GM21529 (cell line): ENCODE data around the gene COPS2.
A peak's percentile ranks its signal among the peaks of the same experiment; 100 is the strongest.
"Not testable (repeated sequence)": the region's sequence is repeated elsewhere in the genome, so short reads cannot be mapped to it uniquely, and the experiment has no call there.

Experiments
- ATAC-seq: cut with Tn5 transposase; IDR thresholded peaks from one replicate; pipeline ENCODE4 v1.9.1; 2021; ENCODE audit not compliant: unreplicated experiment

Gene COPS2

DNA sequence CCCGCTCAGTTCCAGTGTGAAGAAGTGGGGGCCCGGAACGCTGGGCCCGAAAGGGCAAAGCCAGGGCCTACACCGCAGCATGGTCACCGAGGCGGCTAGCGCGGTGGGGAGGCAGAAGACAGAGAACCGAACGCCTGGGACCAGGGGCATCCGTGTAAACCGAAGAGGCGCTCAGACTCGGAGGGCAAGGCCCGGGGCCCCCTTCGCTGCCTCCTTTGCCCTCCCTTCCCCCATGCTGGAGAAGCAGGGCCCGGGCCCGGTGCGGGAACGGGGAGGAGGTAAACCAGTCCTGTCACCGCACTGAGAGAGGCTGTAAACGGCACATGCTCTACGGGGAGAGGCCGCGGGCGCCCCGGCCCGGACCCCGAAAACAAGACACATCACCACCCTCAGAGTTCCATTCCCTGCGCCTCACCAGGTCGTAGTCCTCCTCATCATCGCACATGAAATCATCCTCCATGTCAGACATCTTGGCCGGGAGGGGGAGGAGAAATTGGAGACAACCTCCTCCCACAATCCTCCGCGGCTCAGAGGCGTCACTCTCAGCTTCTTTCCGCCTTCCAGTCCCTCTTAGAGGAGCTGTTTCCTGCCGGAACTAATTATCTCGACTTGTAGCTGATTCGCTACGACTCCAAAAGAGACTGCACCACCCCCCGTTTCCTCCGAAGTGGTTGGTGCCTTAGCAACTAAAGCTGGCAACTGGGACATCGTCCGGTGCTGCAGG, at the start of gene COPS2:
COPS2 (minus strand) TSS at position 490 of the 724 bp plus-strand sequence; CDS start at position 469, 21 bp downstream.
- peak; percentile 91 for ATAC-seq

DNA sequence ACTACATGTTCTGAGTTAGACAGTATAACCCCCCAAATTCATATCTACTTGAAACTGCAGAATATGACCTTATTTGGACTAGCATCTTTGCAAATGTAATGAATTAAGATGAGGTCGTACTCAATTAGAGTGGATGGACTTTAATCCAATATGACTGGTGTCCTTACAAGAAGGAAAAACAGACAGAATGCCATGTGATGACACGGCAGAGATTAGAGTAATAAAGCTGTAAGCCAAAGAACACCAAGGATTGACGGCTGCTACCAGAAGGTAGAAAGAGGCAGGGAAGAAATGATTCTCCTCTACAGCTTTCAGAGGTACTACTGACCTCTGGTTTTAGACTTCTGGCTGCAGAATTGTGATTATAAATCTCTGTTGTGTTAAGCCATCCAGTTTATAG, 44.9 kb upstream of the COPS2 start:
- no peak for ATAC-seq

DNA sequence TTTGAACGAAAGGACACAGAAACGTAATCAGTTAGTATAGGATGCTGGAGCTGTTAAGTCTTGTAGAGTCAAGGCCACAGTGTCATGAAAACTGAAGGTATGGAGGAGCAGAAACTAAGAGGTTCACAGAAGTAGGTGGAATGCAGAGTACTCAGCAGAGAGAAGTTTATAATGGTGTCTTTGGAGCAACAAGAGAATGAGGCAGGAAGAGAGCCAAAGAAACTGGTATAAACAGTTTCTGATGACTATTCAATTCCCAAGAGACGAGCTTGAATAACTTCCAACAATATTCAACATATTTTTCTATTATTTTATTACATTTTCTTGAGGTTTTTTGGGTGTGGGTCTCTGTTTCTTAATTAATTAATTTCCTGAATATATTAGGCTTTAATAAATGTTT, 44.3 kb upstream of the COPS2 start:
- no peak for ATAC-seq

DNA sequence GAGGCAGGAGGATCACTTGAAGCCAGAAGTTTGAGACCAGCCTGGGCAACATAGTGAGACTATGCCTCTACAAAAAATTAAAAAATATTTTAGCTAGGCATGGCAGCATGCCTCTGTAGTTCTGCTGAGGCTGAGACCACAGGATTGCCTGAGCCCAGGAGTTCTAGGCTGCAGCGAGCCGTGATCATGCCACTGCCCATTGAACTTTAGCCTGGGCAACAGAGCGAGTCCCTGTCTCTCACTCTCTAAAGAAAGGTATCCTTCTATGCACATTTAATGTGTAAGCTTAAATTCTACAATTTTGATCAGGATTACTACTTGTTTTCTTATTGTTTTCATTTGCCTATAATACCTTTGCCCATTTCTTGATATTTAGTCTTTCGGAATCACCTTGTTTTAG, 41.5 kb upstream of the COPS2 start:
- no peak for ATAC-seq

GRCh38 chr15:49191892-49192291, 36.5 kb upstream of the COPS2 start:
- no peak for ATAC-seq

DNA sequence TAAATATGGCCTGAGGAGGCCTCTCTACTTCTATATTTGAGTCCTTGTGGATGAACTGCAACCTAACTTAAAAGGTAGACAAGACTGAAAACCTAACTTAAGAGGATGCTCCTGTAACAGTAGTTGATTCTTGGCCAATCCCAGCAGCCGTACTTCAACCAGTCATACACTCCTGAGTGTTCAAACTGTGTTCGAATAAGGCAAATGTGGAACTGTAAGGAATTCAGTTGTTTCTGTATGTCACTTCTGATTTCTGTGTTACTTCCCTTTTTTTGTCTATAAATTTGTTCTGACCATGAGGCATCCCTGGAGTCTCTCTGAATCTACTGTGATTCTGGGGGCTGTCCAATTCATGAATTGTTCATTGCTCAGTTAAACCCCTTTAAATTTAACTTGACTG, 35.2 kb upstream of the COPS2 start:
- ATAC-seq = no peak

DNA sequence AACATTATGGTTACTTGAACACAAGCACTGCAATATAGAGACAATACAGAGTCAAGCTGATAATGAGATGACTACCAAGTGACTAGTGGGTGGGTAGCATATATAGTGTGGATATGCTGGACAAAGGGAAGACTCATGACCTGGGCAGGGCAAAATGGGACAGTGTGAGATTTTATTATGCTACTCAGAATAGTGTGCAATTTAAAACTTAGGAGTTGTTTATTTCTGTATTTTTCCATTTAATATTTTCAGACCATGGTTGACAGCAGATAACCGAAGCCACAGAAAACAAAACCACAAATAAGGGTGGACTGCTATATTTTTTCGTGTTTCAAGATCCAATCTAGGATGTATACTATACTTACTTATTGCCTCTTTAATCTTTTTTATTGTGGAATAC, 34.2 kb upstream of the COPS2 start:
- no peak for ATAC-seq

DNA sequence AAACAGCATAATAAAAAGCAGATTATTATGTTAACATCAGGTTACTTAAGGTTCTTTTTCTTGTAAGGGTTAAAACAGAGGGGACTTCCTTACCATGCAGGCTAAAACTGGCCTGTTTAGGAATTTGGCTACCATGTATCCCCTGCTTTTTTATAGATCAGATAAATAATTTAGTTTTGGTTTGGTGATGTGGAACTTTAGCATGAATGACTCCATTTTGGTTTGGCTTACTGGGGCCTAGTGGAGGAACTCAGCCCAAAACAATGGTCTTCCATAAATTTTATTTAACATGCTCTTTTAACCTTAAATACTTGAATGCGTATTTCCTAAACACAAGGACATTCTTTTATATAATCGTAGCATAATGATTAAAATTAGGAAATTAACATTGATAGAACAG, 33.5 kb upstream of the COPS2 start:
- ATAC-seq = no peak

DNA sequence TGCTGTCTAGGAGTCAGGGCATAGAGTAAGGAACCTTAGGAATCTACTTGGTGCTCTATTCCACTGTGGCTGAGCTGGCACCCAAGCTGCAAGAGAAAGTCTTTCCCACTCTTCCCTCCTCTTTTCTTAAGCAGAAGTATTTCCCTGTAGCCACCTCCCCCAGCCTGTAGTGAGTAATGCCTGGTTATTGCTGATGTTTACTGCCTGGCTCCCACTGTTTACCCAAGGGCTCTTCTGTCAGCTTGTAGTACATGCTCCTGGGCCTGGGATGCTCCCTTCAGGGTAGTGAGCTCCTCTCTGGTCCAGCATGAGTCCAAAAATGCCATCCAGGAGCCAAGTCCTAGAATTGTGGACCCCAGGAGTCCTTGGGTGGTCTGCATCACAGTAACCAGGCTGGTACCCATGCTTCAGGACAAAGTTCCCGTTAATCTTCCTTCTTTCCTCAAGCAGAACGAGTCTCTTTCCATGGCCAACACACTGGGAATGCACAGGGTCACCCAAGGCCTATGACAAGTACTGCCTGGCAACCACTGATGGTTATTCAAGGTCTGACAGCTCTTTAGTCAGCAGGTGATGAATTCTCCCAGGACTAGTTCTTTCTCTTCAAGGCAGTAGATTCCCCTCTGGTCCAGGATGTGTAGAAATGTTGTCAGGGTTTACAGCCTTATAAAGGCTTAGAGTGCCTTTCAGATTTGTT, 32.3 kb upstream of the COPS2 start:
- ATAC-seq = no peak

DNA sequence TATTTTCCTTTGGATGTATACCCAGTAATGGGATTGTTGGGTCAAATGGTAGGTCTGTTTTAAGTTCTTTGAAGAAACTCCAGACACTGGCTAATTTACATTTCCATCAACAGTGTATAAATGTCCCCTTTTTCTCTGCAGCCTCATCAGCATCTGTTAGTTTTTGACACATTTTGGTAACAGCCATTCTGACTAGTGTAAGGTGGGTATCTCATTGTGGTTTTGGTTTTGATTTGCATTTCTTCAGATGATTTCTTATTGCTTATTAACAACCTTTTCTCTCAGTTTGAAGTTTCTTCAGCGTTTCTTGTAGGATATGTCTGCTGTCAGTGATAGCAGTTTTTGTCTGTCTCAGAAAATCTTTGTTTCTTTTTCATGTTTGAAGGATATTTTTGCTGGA, 30.1 kb upstream of the COPS2 start:
- ATAC-seq = peak; percentile 68

DNA sequence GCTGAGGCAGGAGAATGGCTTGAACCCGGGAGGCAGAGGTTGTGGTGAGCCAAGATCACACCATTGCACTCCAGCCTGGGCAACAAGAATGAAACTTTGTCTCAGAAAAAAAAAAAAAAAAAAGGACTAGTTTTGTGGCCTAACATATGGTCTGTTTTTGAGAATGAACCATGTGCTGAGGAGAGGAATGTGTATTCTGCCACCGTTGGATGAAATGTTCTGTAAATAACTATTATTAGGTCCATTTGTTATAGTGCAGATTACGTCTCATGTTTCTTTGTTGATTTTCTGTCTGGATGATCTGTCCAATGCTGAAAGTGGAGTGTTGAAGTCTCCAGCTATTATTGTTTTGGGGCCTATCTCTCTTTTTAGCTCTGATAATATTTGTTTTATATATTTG, 28.3 kb upstream of the COPS2 start:
- ATAC-seq = not testable (repeated sequence)

GRCh38 chr15:49182128-49182527, 26.7 kb upstream of the COPS2 start:
- ATAC-seq = no peak

GRCh38 chr15:49179433-49180190, 24.2 kb upstream of the COPS2 start:
- ATAC-seq = no peak

- ATAC-seq = no peak
These were observed 23.1 kb upstream of the COPS2 start for GRCh38 chr15:49178497-49178896.

GRCh38 chr15:49175582-49176397, 20.4 kb upstream of the COPS2 start:
- ATAC-seq = not testable (repeated sequence)

DNA sequence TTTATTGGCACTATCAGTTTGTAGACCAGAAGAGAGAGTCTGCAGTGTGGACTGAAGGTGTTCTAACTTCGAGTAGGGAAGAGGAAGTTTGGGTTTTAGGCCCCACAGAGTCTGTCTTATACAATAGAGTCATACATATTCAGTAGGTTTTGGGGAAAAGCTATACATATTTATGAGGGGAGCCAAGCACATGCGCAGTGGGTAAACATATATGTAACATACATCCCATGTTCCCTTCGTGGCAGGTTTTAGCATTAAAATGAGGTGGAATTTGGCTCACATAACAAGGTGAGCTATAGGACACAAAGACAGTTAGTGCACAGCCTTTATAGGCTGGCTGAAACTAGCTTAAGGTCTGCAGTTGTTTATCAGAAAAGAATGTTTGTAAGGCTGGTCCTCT, 19.5 kb upstream of the COPS2 start:
- no peak for ATAC-seq

DNA sequence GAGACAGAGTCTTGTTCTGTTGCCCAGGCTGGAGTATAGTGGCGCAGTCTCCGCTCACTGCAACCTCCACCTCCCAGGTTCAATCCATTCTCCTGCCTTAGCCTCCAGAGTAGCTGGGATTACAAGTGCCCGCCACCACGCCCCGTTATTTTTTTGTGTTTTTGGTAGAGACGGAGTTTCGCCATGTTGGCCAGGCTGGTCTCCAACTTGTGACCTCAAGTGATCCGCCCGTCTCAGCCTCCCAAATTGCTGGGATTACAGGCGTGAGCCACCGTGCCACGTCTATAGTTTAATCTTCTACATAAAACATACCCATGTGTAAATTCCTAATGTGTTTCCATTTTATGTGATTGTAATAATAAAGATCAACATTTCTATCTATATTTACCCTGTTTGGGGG, 16.4 kb upstream of the COPS2 start:
- no peak for ATAC-seq

DNA sequence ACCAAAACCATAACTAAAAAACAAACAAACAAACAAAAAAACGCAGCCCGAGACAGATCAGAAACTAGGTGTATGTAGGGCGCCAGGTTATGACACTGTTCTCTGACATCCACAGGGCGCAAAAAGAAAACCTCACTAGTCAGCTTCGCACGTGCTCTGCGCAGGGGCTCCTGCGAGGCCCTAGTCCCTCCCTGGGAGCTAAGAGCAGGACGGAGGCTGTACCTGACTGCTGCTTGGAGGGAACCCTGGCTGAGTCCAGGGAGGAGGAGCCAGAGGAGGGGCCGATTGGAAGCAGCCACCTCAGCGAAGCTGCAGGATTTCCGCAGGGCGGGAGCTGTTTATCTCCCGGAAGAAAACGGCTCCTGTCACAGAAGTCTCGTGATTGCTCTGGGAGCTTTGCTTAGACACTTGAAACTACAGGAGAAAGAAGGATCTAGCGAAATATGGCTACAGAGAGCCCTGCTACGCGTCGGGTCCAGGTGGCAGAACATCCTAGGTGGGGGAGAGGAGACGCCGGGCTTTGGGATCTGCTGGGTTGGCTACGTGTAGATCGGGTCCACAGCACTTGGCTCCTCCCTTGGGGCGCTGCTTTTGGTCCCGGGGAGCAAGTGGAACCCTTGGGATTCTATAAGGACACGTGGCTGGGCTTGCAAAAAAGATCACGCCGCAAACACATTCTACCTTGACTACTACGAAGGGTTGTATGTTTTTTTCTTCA, 14.6 kb upstream of the COPS2 start, which contains the start of gene GALK2:
GALK2 (plus strand) TSS at position 368 of the 718 bp plus-strand sequence; CDS start at position 444, 76 bp downstream.
- peak; percentile 98 for ATAC-seq

DNA sequence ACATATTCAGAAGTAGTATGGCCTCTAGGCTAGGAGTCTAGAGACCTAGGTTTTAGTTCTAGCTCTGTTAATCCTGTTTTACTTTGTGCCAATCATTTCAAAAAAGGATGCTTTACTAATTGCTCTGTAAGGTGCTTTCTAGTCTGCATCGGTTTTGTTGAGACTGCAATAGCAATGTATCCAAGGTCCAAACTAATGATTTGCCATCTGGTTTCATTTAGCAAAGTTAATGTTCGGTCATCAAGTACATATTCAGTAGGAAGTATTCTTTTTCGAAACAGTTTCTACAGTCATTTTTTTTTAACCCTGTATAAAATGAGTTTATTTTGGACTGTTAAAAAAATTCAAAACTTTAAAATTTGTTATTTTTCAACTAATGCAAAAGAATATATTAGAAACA, 12.6 kb upstream of the COPS2 start:
- no peak for ATAC-seq

DNA sequence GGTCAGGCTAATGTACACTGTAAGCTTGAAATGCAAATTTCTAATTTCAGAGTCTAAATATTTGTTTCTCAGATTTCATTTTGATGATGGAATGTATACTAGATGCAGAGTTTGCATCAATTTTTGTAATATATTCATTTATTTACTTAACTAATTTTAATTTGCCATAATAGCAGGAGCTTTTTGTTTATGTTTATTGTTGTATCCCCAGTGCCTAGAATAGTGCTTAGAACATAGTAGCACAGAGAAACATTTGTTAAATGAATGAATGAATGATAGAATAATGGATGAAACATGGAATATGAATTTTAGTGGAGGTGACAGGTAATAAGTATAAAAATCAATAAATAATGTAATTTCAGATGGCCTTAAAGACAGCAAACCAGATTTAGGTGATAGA, 9.5 kb upstream of the COPS2 start:
- ATAC-seq = no peak
